Astrocyte (in vitro differentiated cells and primary cell): ENCODE data around the gene ACTRT2. TPM values are rescaled to one million over a fixed set of nuclear protein-coding genes. Genes with fewer than 3 reads are reported as not detected.

Source experiments
- DNase-seq: peaks from one replicate; pipeline ENCODE4 v3.0.0-alpha.2; 2010; ENCODE audit warnings: low read depth
- FAIRE-seq: peaks from 2 replicates; lab custom pipeline; 2011; peaks lifted over from hg19 to GRCh38; lab: Jason Lieb, UNC
- H2AFZ ChIP-seq: 2 replicates; pipeline ENCODE4 v1.6.0; 2012; ENCODE audit warnings: low read depth, low read length, inconsistent platforms
- H3K27ac ChIP-seq: 2 replicates; pipeline ENCODE4 v1.5.1; 2011; ENCODE audit warnings: low read depth, low read length, inconsistent platforms
- H3K27me3 ChIP-seq: 2 replicates; pipeline ENCODE4 v1.6.0; 2011; ENCODE audit warnings: low read length, inconsistent platforms; ENCODE audit not compliant: insufficient read depth
- H3K36me3 ChIP-seq: 2 replicates; pipeline ENCODE4 v1.5.1; 2011; ENCODE audit warnings: low read length, inconsistent platforms; ENCODE audit not compliant: insufficient read depth
- H3K4me1 ChIP-seq: 2 replicates; pipeline ENCODE4 v1.5.1; 2011; ENCODE audit warnings: low read length, inconsistent platforms; ENCODE audit not compliant: insufficient read depth
- H3K4me2 ChIP-seq: 2 replicates; pipeline ENCODE4 v1.6.0; 2012; ENCODE audit warnings: low read length, inconsistent platforms
- H3K4me3 ChIP-seq: 2 replicates; pipeline ENCODE4 v1.5.1; 2011; ENCODE audit warnings: low read depth, mild to moderate bottlenecking, low read length, inconsistent platforms; ENCODE audit not compliant: insufficient read depth
- H3K79me2 ChIP-seq: 2 replicates; pipeline ENCODE4 v1.6.0; 2012; ENCODE audit warnings: mild to moderate bottlenecking, low read length, inconsistent platforms; ENCODE audit not compliant: insufficient read depth
- H3K9ac ChIP-seq: 2 replicates; pipeline ENCODE4 v1.6.0; 2012; ENCODE audit warnings: mild to moderate bottlenecking, low read length, inconsistent platforms
- H3K9me3 ChIP-seq: 2 replicates; pipeline ENCODE4 v1.5.1; 2012; ENCODE audit warnings: low read depth, mild to moderate bottlenecking, low read length, inconsistent platforms; ENCODE audit not compliant: insufficient read depth
- H4K20me1 ChIP-seq: 2 replicates; pipeline ENCODE4 v1.6.0; 2012; ENCODE audit warnings: low read length, inconsistent platforms; ENCODE audit not compliant: insufficient read depth
- H3K27ac Mint-ChIP-seq: one replicate; pipeline ENCODE4 v1.8.0; 2021; ENCODE audit warnings: mild to moderate bottlenecking, mixed read lengths; ENCODE audit not compliant: unreplicated experiment
- H3K27me3 Mint-ChIP-seq: one replicate; pipeline ENCODE4 v1.8.0; 2021; ENCODE audit warnings: low read depth, mixed read lengths; ENCODE audit not compliant: unreplicated experiment
- H3K36me3 Mint-ChIP-seq: one replicate; pipeline ENCODE4 v1.8.0; 2021; ENCODE audit warnings: low read depth, mixed read lengths; ENCODE audit not compliant: unreplicated experiment
- H3K4me1 Mint-ChIP-seq: one replicate; pipeline ENCODE4 v1.8.0; 2021; ENCODE audit warnings: low read depth, mixed read lengths; ENCODE audit not compliant: unreplicated experiment
- H3K4me3 Mint-ChIP-seq: one replicate; pipeline ENCODE4 v1.8.0; 2021; ENCODE audit warnings: mild to moderate bottlenecking, moderate library complexity, mixed read lengths; ENCODE audit not compliant: unreplicated experiment
- H3K9me3 Mint-ChIP-seq: one replicate; pipeline ENCODE4 v1.8.0; 2021; ENCODE audit warnings: mild to moderate bottlenecking, mixed read lengths; ENCODE audit not compliant: unreplicated experiment
- CTCF ChIP-seq: IDR thresholded peaks from 2 replicates; pipeline ENCODE4 v1.5.1; 2011; ENCODE audit warnings: low read depth, mild to moderate bottlenecking, inconsistent platforms, low read length, moderate library complexity; ENCODE audit not compliant: insufficient read depth
- EZH2 ChIP-seq: IDR thresholded peaks from 2 replicates; pipeline ENCODE4 v1.6.1; 2012; ENCODE audit warnings: mild to moderate bottlenecking, low read length, inconsistent platforms; ENCODE audit not compliant: insufficient read depth
- total RNA-seq: library from RNA; stranded (reverse); gene quantifications from 2 replicates; pipeline ENCODE4 v1.2.1, GENCODE V29; 2021

The ACTRT2 gene
- total RNA-seq, 1 donor from 2014 or later: not detected

GRCh38 chr1:3015744-3016143, 5.5 kb upstream of the ACTRT2 start:
- FAIRE-seq (no peak), DNase-seq (no peak)
- H3K36me3 ChIP-seq: no peaks in the 10 kb centered on the region
- TF ChIP-seq EZH2 (no peak), CTCF (no peak)
- H3K36me3 Mint-ChIP-seq: no peaks in the 10 kb centered on the region
- H3K9me3 Mint-ChIP-seq: peaks cover 1% of the 10 kb centered on the region
- no peaks in the 10 kb centered on the region for H3K4me1 ChIP-seq
- H3K27ac ChIP-seq: no peak overlapping the region
- H3K4me3 ChIP-seq: no peak overlapping the region
- no peak overlapping the region for H3K9ac ChIP-seq
- no peaks in the 10 kb centered on the region for H4K20me1 ChIP-seq
- H3K9me3 ChIP-seq: no peaks in the 10 kb centered on the region
- peaks cover 45% of the 10 kb centered on the region for H3K27me3 Mint-ChIP-seq
- H3K4me2 ChIP-seq: no peak overlapping the region
- peaks cover 4% of the 10 kb centered on the region for H3K27me3 ChIP-seq
- H3K27ac Mint-ChIP-seq: no peak overlapping the region
- no peak overlapping the region for H2AFZ ChIP-seq
- H3K4me1 Mint-ChIP-seq: no peaks in the 10 kb centered on the region
- no peak overlapping the region for H3K4me3 Mint-ChIP-seq
- no peaks in the 10 kb centered on the region for H3K79me2 ChIP-seq

- H3K36me3 ChIP-seq: no peaks in the 10 kb centered on the region
- Mint-ChIP-seq H3K27me3 (peaks cover 47% of the 10 kb centered on the region), H3K4me3 (no peak overlapping the region), H3K9me3 (no peaks in the 10 kb centered on the region), H3K4me1 (no peaks in the 10 kb centered on the region), H3K36me3 (no peaks in the 10 kb centered on the region), H3K27ac (no peak overlapping the region)
- no peak overlapping the region for H2AFZ ChIP-seq
- DNase-seq: no peak
- peaks cover 4% of the 10 kb centered on the region for H3K27me3 ChIP-seq
- no peaks in the 10 kb centered on the region for H3K4me1 ChIP-seq
- H3K4me3 ChIP-seq: no peak overlapping the region
- no peak for TF ChIP-seq EZH2
- H3K9me3 ChIP-seq: no peaks in the 10 kb centered on the region
- no peak overlapping the region for H3K9ac ChIP-seq
- H4K20me1 ChIP-seq: no peaks in the 10 kb centered on the region
- no peak for FAIRE-seq
- no peak overlapping the region for H3K27ac ChIP-seq
- no peaks in the 10 kb centered on the region for H3K79me2 ChIP-seq
- no peak overlapping the region for H3K4me2 ChIP-seq
Measured at GRCh38 chr1:3016641-3017439, 4.4 kb upstream of the ACTRT2 start.

GRCh38 chr1:3017440-3018050, 3.7 kb upstream of the ACTRT2 start:
- H2AFZ ChIP-seq: no peak overlapping the region
- no peak overlapping the region for H3K4me2 ChIP-seq
- no peak overlapping the region for H3K9ac ChIP-seq
- H3K9me3 Mint-ChIP-seq: no peaks in the 10 kb centered on the region
- no peak overlapping the region for H3K27ac Mint-ChIP-seq
- H3K4me1 Mint-ChIP-seq: no peaks in the 10 kb centered on the region
- no peaks in the 10 kb centered on the region for H3K4me1 ChIP-seq
- peaks cover 48% of the 10 kb centered on the region for H3K27me3 Mint-ChIP-seq
- no peaks in the 10 kb centered on the region for H3K79me2 ChIP-seq
- TF ChIP-seq EZH2 (no peak), CTCF (no peak)
- H3K27me3 ChIP-seq: peaks cover 4% of the 10 kb centered on the region
- H3K4me3 ChIP-seq: no peak overlapping the region
- FAIRE-seq (no peak), DNase-seq (no peak)
- no peak overlapping the region for H3K27ac ChIP-seq
- no peaks in the 10 kb centered on the region for H3K36me3 Mint-ChIP-seq
- no peak overlapping the region for H3K4me3 Mint-ChIP-seq
- H3K36me3 ChIP-seq: no peaks in the 10 kb centered on the region
- no peaks in the 10 kb centered on the region for H4K20me1 ChIP-seq
- no peaks in the 10 kb centered on the region for H3K9me3 ChIP-seq
